Erythroblast (primary cell): ENCODE measurements around the gene TRIM36.

Experiments used
- GATA1 ChIP-seq: IDR thresholded peaks from 2 replicates; pipeline ENCODE4 v1.6.1; 2011; ENCODE audit warnings: low read depth, mild to moderate bottlenecking, control low read depth, low read length, moderate library complexity
- POLR2A ChIP-seq: IDR thresholded peaks from 2 replicates; pipeline ENCODE4 v1.6.1; 2011; ENCODE audit warnings: mild to moderate bottlenecking, low read length

DNA sequence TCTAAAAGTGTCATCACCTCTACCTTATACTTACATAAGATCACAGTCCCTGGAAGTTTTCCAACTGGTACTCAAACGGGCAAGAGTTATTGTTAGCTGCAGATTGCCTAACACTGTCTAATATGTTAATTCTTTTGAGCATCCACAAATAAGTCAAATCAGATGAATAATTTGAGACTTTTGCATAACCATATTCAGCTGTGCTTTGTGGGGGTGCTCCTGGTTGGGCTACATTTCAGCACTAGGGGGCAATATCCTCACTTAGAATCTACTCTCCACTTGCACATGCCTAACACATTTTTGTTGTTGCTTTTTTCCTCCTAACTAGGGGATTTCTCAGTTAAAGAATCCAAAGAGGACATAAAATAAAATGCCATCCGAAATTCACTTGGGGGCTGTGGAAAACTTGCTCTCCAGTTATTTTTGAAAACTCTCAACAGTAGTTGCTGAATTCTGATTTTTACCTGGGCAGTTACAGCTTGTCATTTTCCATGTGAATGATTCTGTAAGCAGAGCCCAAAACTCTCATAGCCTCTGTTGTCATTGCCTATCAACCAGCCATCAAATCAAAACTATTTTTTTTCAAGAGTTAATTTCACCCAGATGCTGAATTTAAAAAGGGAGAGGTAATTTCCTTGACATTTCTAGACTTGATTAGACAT, 71.5 kb downstream of the TRIM36 start:
- TF ChIP-seq POLR2A: no peak
- no peak for TF ChIP-seq GATA1
